Left lung (tissue), 10 donors: ENCODE measurements around the gene SLC12A4. TPM values are rescaled to one million over a fixed set of nuclear protein-coding genes. Genes with fewer than 3 reads are reported as not detected.
"Not testable (repeated sequence)": the region's sequence is repeated elsewhere in the genome, so short reads cannot be mapped to it uniquely, and the experiment has no call there.

Source experiments
- ATAC-seq: fragments of 200-7000 bp; cut with Tn5 transposase; one replicate; pipeline ENCODE4 v1.9.1; 2020; ENCODE audit warnings: moderate library complexity
- DNase-seq, 4 donors: peaks; one replicate each; pipeline ENCODE4 v3.0.0-alpha.2; 2013 to 2020
- H3K27ac ChIP-seq, 2 donors: fragments of 200-600 bp; sonication (generic) in 1 of 2; one replicate each; pipeline versions ENCODE4 v1.5.0 to v1.8.0; 2020 to 2021
- H3K27me3 ChIP-seq, 2 donors: fragments of 200-600 bp; sonication (generic) in 1 of 2; one replicate each; pipeline versions ENCODE4 v1.5.0 to v1.8.0; 2020 to 2021
- H3K36me3 ChIP-seq, 2 donors: fragments of 200-600 bp; sonication (generic) in 1 of 2; one replicate each; pipeline versions ENCODE4 v1.5.0 to v1.8.0; 2020 to 2021
- H3K4me1 ChIP-seq, 2 donors: fragments of 200-600 bp; one replicate each; pipeline ENCODE4 v1.8.0; 2021
- H3K4me3 ChIP-seq, 2 donors: fragments of 200-600 bp; sonication (generic) in 1 of 2; one replicate each; pipeline versions ENCODE4 v1.5.0 to v1.8.0; 2020 to 2021; ENCODE audit warnings: mild to moderate bottlenecking in 1 of 2
- H3K9me3 ChIP-seq, 2 donors: fragments of 200-600 bp; sonication (generic) in 1 of 2; one replicate each; pipeline versions ENCODE4 v1.5.0 to v1.8.0; 2020 to 2021
- CTCF ChIP-seq, 2 donors: fragments of 200-600 bp; sonication (generic) in 1 of 2; IDR thresholded peaks; one replicate each; pipeline versions ENCODE4 v1.5.0 to v1.8.0; 2021; ENCODE audit warnings: antibody characterized with exemption in 2 of 2
- intact Hi-C, 2 donors: fragments of 100-400 bp; cut with DNase I; formaldehyde crosslinking; loops; one replicate each; pipeline versions ENCODE4 v1.11.2 to v1.14.2; 2022
- polyA plus RNA-seq, 6 donors: library from polyadenylated mRNA; unstranded; fragments of 120-200 nt; gene quantifications; one replicate each; pipeline ENCODE4 v1.2.1, GENCODE V29; 2013; ENCODE audit not compliant: insufficient read length in 6 of 6
- total RNA-seq, 2 donors: library from RNA; stranded (reverse); fragmentation: NEBNext Ultra II Directional; extraction: Animal tissue kit (Norgen Biotek cat#: 25700); gene quantifications; one replicate each; pipeline ENCODE4 v1.2.1, GENCODE V29; 2021
- donor health status: DM: no; HTN: yes; CAD: no.
- donor health status: DM: no; HTN: no; CAD: no.

SLC12A4 gene
- total and polyA plus RNA-seq, 8 donors, result 42.6 to 121 (median 52.7) TPM

DNA sequence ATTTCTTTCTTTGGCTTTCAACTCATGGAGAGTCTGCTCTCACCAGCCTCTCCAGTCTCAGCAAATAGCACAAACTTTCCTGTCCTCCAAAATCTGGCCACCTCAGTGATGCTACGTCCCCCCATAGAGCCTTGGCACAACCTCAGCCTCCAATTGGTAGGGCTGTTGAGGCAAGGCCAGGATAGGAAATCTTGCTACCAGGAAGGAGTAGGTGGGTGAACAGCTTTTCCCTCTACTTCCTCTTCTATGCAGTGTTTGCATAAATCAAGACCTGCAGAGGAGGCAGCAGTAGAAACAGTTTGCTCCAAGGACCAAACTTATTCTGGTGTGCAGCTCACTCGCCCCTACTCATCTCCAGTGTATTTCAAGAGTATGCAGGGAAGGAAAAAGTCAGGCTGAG, 31.5 kb upstream of the SLC12A4 start:
- H3K36me3 ChIP-seq, result no peaks in the 10 kb centered on the region
- intact Hi-C loops, result no loop called here
- peaks cover 0 to 56% of the 10 kb centered on the region in 2 donors for H3K4me1 ChIP-seq
- ATAC-seq (peak; percentile 66), DNase-seq (no peak)
- H3K9me3 ChIP-seq, result no peaks in the 10 kb centered on the region
- H3K27me3 ChIP-seq, result no peaks in the 10 kb centered on the region
- H3K4me3 ChIP-seq, result peak overlapping the region in 1 of 2 donors; percentile 23
- peak overlapping the region; percentile 77 to 89 for H3K27ac ChIP-seq
- TF ChIP-seq CTCF (IDR thresholded peaks at IDR 0.05), result no peak

DNA sequence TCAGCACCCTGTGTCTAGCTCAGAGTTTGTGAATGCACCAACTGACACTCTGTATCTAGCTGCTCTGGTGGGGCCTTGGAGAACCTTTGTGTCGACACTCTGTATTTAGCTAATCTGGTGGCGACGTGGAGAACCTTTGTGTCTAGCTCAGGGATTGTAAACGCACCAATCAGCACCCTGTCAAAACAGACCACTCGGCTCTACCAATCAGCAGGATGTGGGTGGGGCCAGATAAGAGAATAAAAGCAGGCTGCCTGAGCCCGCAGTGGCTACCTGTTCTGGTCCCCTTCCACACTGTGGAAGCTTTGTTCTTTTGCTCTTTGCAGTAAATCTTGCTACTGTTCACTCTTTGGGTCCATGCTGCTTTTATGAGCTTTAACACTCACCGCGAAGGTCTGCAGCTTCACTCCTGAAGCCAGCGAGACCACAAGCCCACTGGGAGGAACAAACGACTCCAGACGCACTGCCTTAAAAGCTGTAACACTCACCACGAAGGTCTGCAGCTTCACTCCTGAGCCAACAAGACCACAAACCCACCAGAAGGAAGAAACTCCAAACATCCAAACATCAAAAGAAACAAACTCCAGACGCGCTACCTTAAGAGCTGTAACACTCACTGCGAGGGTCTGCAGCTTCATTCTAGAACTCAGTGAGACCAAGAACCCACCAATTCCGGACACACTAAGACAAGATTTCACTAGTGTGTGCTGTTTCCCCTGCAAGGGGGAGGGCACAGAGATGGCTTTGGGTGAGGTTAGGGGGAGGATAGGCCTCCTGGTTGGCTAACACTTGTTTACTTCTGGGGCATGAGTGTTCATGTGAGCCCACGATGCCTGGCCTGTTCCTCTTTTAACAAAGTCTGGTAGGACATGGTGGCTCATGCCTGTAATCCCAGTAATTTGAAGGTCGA, 30.6 kb upstream of the SLC12A4 start, which contains the start of gene DPEP2:
Gene DPEP2, minus strand, starts transcription at position 706 of the 910 bp plus-strand sequence. CDS start 6,272 bp downstream, outside the sequence.
- H3K36me3 ChIP-seq, intact Hi-C loops, H3K27me3 ChIP-seq, H3K9me3 ChIP-seq: not testable (repeated sequence)
- peak in 2 of 4 donors; percentile 40 to 70 for DNase-seq
- Histone ChIP-seq H3K4me1 (peaks cover 0 to 58% of the 10 kb centered on the region in 2 donors), H3K27ac (peak within 1 kb of the TSS; percentile 77 to 89), H3K4me3 (peak within 1 kb of the TSS in 1 of 2 donors; percentile 23)
- ATAC-seq, result peak; percentile 90

DNA sequence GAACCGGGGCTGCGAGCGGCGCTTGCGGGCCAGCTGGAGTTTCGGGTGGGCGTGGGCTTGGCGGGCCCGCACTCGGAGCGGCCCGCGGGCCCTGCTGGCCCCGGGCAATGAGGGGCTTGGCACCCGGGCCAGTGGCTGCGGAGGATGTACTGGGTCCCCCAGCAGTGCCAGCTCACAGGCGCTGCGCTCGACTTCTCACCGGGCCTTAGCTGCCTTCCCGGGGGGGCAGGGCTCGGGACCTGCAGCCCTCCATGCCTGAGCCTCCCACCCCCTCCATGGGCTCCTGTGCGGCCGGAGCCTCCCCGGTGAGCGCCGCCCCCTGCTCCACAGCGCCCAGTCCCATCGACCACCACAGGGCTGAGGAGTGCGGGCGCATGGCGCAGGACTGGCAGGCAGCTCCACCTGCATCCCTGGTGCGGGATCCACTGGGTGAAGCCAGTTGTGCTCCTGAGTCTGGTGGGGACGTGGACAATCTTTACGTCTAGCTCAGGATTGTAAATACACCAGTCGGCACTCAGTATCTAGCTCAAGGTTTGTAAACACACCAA, 29.9 kb upstream of the SLC12A4 start:
- H3K4me3 ChIP-seq, H3K9me3 ChIP-seq, DNase-seq, ATAC-seq, H3K36me3 ChIP-seq, H3K27me3 ChIP-seq, intact Hi-C loops: not testable (repeated sequence)
- peak overlapping the region in 1 of 2 donors; percentile 89 for H3K27ac ChIP-seq
- peaks cover 4 to 65% of the 10 kb centered on the region in 2 donors for H3K4me1 ChIP-seq

DNA sequence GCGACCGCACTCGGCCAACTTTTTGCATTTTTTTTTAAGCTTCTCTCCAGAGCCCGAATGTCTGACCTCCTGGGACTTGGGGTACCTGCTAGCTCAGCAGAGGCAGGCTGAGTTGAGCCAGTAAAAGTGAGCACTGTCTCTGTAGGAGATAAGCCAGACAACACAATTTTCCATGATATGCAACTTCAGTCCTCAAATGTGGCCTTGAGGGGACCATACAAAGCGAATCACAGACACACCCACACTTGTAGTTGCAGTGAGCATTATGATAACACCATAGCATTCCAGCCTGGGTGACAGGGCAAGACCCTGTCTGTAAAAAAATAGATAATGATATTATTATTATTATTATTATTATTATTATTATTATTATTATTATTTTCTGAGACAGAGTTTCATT, 28.2 kb upstream of the SLC12A4 start:
- H3K9me3 ChIP-seq, result no peaks in the 10 kb centered on the region
- ATAC-seq (no peak), DNase-seq (no peak)
- H3K4me1 ChIP-seq, result peaks cover 9 to 73% of the 10 kb centered on the region in 2 donors
- H3K36me3 ChIP-seq, result peaks cover 0 to 2% of the 10 kb centered on the region in 2 donors
- peak overlapping the region in 1 of 2 donors; percentile 23 for H3K27ac ChIP-seq
- H3K4me3 ChIP-seq, result no peak overlapping the region
- no peak for TF ChIP-seq CTCF (IDR thresholded peaks at IDR 0.05)
- no peaks in the 10 kb centered on the region for H3K27me3 ChIP-seq
- intact Hi-C loops, result no loop called here

DNA sequence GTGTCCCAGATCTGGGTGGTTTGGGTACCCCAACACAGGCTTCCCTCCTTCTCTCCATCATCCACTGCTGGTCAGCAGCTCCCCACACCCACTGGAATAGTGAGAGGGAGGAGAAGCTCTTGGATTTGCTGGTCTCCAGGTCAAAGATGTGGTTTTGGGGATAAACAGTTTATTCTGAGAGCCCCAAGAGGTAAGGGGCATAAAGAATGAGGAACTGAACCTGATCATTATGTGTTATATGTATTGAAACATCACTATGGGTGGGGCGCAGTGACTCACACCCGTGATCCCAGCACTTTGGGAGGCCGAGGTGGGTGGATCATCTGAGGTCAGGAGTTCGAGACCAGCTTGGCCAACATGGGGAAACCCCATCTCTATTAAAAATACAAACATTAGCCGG, 27.0 kb upstream of the SLC12A4 start:
- ATAC-seq (no peak), DNase-seq (no peak)
- no peaks in the 10 kb centered on the region for H3K9me3 ChIP-seq
- intact Hi-C loops, result no loop called here
- peak overlapping the region in 1 of 2 donors; percentile 1 for H3K27ac ChIP-seq
- no peaks in the 10 kb centered on the region for H3K27me3 ChIP-seq
- no peak overlapping the region for H3K4me3 ChIP-seq
- H3K4me1 ChIP-seq, result peaks cover 9 to 62% of the 10 kb centered on the region in 2 donors
- TF ChIP-seq CTCF (IDR thresholded peaks at IDR 0.05), result no peak
- peaks cover 0 to 4% of the 10 kb centered on the region in 2 donors for H3K36me3 ChIP-seq

GRCh38 chr16:67994040-67994408, 25.6 kb upstream of the SLC12A4 start:
- intact Hi-C loops, DNase-seq, H3K9me3 ChIP-seq, H3K36me3 ChIP-seq, H3K27me3 ChIP-seq, ATAC-seq: not testable (repeated sequence)
- Histone ChIP-seq H3K4me1 (peaks cover 9 to 49% of the 10 kb centered on the region in 2 donors), H3K27ac (peak overlapping the region; percentile 78 to 89), H3K4me3 (peak overlapping the region in 1 of 2 donors; percentile 37)
